B cell (primary cell): ENCODE data around the gene KLF3.

Experiments
- EZH2 ChIP-seq: IDR thresholded peaks from 2 replicates; pipeline ENCODE4 v1.6.1; 2012; ENCODE audit warnings: borderline replicate concordance, low read depth, mild to moderate bottlenecking, moderate library complexity, low read length; ENCODE audit not compliant: insufficient read depth, poor library complexity, severe bottlenecking
- TF ChIP-seq, protein P1 (sequence below): fragments of 200-600 bp; IDR thresholded peaks from one replicate; pipeline ENCODE4 v1.8.0; 2022; ENCODE audit warnings: antibody characterized with exemption, mild to moderate bottlenecking

DNA sequence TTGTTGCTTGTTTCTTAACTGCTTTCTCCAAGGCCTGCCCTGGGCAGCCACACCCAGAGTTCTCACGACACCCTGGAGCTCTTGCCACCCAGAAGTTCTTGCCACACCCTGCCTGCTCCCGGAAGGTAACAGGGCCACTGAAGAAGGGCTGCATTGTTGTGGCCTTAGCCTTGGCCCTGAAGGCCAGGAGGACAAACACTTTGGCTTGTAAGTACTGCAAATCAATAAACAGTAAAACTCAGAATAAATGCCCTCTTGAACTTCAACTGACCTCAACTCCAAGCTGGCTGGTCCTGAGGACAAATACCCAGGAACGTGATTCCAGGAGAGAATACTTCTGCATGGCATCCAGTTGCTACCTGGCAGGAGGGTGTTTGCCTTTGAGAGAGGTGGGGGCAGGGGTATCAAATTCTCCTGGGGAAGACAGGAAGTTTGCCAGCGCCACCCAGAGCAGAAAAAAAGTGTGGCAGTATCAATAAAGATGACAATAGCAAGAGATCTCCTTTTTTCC is 64.7 kb downstream of the KLF3 start:
- TF ChIP-seq, protein P1, sequence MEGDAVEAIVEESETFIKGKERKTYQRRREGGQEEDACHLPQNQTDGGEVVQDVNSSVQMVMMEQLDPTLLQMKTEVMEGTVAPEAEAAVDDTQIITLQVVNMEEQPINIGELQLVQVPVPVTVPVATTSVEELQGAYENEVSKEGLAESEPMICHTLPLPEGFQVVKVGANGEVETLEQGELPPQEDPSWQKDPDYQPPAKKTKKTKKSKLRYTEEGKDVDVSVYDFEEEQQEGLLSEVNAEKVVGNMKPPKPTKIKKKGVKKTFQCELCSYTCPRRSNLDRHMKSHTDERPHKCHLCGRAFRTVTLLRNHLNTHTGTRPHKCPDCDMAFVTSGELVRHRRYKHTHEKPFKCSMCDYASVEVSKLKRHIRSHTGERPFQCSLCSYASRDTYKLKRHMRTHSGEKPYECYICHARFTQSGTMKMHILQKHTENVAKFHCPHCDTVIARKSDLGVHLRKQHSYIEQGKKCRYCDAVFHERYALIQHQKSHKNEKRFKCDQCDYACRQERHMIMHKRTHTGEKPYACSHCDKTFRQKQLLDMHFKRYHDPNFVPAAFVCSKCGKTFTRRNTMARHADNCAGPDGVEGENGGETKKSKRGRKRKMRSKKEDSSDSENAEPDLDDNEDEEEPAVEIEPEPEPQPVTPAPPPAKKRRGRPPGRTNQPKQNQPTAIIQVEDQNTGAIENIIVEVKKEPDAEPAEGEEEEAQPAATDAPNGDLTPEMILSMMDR, result no peak
- no peak for TF ChIP-seq EZH2
